NCI-H526 treated with DMSO at 0.1 percent for 48 hours (cell line): ENCODE results near the gene MCCD1.
A peak's percentile ranks its signal among the peaks of the same experiment; 100 is the strongest.

Source experiments
- DNase-seq: peaks from one replicate; lab custom pipeline; 2025; lab: John Stamatoyannopoulos, UW

MCCD1 gene

GRCh38 chr6:31513456-31514165, 15.2 kb upstream of the MCCD1 start:
- DNase-seq: no peak

- DNase-seq: no peak
These were observed 6.9 kb upstream of the MCCD1 start for GRCh38 chr6:31521835-31522234.

- no peak for DNase-seq
These were observed 3.2 kb upstream of the MCCD1 start for GRCh38 chr6:31525553-31525931.

GRCh38 chr6:31525932-31526591, 2.7 kb upstream of the MCCD1 start:
- no peak for DNase-seq

- no peak for DNase-seq
These were observed 420 bp upstream of the MCCD1 start for GRCh38 chr6:31528307-31528777.

GRCh38 chr6:31529329-31530150, 778 bp downstream of the MCCD1 start:
- no peak for DNase-seq

- no peak for DNase-seq
These were observed 1.9 kb downstream of the MCCD1 start for GRCh38 chr6:31530659-31531058.

GRCh38 chr6:31531162-31531561, 2.4 kb downstream of the MCCD1 start:
- DNase-seq: no peak

GRCh38 chr6:31531771-31532643, 3.2 kb downstream of the MCCD1 start:
- no peak for DNase-seq

- no peak for DNase-seq
These were observed 4.1 kb downstream of the MCCD1 start for GRCh38 chr6:31532644-31533454.

GRCh38 chr6:31533455-31533841, 4.7 kb downstream of the MCCD1 start:
- DNase-seq: no peak

GRCh38 chr6:31534011-31534410, 5.2 kb downstream of the MCCD1 start:
- no peak for DNase-seq

GRCh38 chr6:31534521-31535040, 5.8 kb downstream of the MCCD1 start:
- no peak for DNase-seq

- DNase-seq: no peak
These were observed 7.0 kb downstream of the MCCD1 start for GRCh38 chr6:31535538-31536324.

GRCh38 chr6:31538805-31539400, 10.1 kb downstream of the MCCD1 start:
- DNase-seq: no peak

- no peak for DNase-seq
These were observed 11.9 kb downstream of the MCCD1 start for GRCh38 chr6:31540640-31541039.

- no peak for DNase-seq
These were observed 12.4 kb downstream of the MCCD1 start for GRCh38 chr6:31541059-31541657.

- DNase-seq: peak; percentile 95
These were observed 13.1 kb downstream of the MCCD1 start, which contains the start of gene DDX39B for GRCh38 chr6:31541658-31542521. Gene DDX39B (minus strand): TSS chr6:31542003. CDS start chr6:31540532, 1,471 bp downstream.
